Pancreas (tissue), 10 donors: ENCODE data around the gene ABR. TPM values are rescaled to one million over a fixed set of nuclear protein-coding genes. Genes with fewer than 3 reads are reported as not detected.
"Not testable (repeated sequence)": the region's sequence is repeated elsewhere in the genome, so short reads cannot be mapped to it uniquely, and the experiment has no call there.

Experiments
- ATAC-seq, 4 donors: fragments of 200-7000 bp; cut with Tn5 transposase; one replicate each; pipeline versions ENCODE4 v1.8.0 to v1.9.1; 2020; ENCODE audit warnings: mild to moderate bottlenecking in 4 of 4, moderate library complexity in 4 of 4
- DNase-seq, 6 donors: peaks; one replicate each; pipeline ENCODE4 v3.0.0-alpha.2; 2020
- FAIRE-seq: peaks from 2 replicates; lab custom pipeline; 2012; peaks lifted over from hg19 to GRCh38; lab: Jason Lieb, UNC
- H3K27ac ChIP-seq, 4 donors: fragments of 200-600 bp; sonication (generic); 1 replicate in 3 of 4; 2 replicates in 1 of 4; pipeline versions ENCODE4 v1.5.0 to v1.8.0; 2020
- H3K27me3 ChIP-seq, 4 donors: fragments of 200-600 bp; one replicate each; pipeline ENCODE4 v1.8.0; 2021
- H3K36me3 ChIP-seq, 3 donors: fragments of 200-600 bp; sonication (generic) in 1 of 3; one replicate each; pipeline versions ENCODE4 v1.5.0 to v1.8.0; 2020 to 2021
- H3K4me1 ChIP-seq, 3 donors: fragments of 200-600 bp; one replicate each; pipeline ENCODE4 v1.8.0; 2021
- H3K4me3 ChIP-seq, 4 donors: fragments of 200-600 bp; sonication (generic) in 2 of 4; one replicate each; pipeline versions ENCODE4 v1.5.0 to v1.8.0; 2020 to 2021
- H3K9me3 ChIP-seq, 4 donors: fragments of 200-600 bp; one replicate each; pipeline ENCODE4 v1.8.0; 2021
- WGBS, 2 donors: extraction: QIAGEN DNeasy Blood & Tissue Kit; methylation state at CpG; one replicate each; pipeline ENCODE4 v1.1.7; 2013; 5-methylcytosine and 5-hydroxymethylcytosine counted together
- intact Hi-C, 3 donors: fragments of 100-400 bp; cut with DNase I; formaldehyde crosslinking; loops; one replicate each; pipeline versions ENCODE4 v1.11.1 to v1.14.2; 2022
- polyA plus RNA-seq, 2 donors: library from polyadenylated mRNA; stranded (reverse); fragments of 200-250 nt; gene quantifications; one replicate each; pipeline ENCODE4 v1.2.3, GENCODE V29; 2013
- total RNA-seq, 6 donors: library from RNA; stranded (reverse); fragmentation: NEBNext Ultra II Directional in 4 of 6; extraction: Animal tissue kit (Norgen Biotek cat#: 25700) in 4 of 6; gene quantifications; one replicate each; pipeline versions ENCODE4 v1.2.1 to v1.2.4, GENCODE V29; 2021 to 2023
- TF ChIP-seq, protein P1 (sequence below), 4 donors: fragments of 200-600 bp; sonication (generic) in 3 of 4; IDR thresholded peaks; one replicate each; pipeline versions ENCODE4 v1.5.0 to v1.8.0; 2021; ENCODE audit warnings: antibody characterized with exemption in 4 of 4
- donor health status: healthy with polysubstance abuse.
- donor health status: DM: no; HTN: no; CAD: no; lungs with moderate emphysema.
- donor health status: DM: no; HTN: no; CAD: no.
- donor health status: control.
- donor health status: control.
- donor health status: Bipolar disorder and iron deficiency.
- donor health status: DM: yes; HTN: yes; CAD: no.
- donor health status: DM: no; HTN: no; CAD: no.
- donor health status: DM: no; HTN: no; CAD: no.
- donor health status: DM: yes; HTN: yes; CAD: no.

The ABR gene
- total and polyA plus RNA-seq, 8 donors, result 15.4 to 65.7 (median 28.4) TPM

GRCh38 chr17:1047879-1048470 lies 131.8 kb downstream of the ABR start:
- intact Hi-C loops, result no loop called here
- H3K9me3 ChIP-seq, result no peaks in the 10 kb centered on the region
- H3K27me3 ChIP-seq, result no peaks in the 10 kb centered on the region
- no peak overlapping the region for H3K27ac ChIP-seq
- FAIRE-seq (no peak), ATAC-seq (peak in 1 of 4 donors; percentile 13), DNase-seq (peak in 1 of 6 donors; percentile 48)
- H3K4me3 ChIP-seq, result no peak overlapping the region
- no peaks in the 10 kb centered on the region for H3K36me3 ChIP-seq
- TF ChIP-seq, protein P1, sequence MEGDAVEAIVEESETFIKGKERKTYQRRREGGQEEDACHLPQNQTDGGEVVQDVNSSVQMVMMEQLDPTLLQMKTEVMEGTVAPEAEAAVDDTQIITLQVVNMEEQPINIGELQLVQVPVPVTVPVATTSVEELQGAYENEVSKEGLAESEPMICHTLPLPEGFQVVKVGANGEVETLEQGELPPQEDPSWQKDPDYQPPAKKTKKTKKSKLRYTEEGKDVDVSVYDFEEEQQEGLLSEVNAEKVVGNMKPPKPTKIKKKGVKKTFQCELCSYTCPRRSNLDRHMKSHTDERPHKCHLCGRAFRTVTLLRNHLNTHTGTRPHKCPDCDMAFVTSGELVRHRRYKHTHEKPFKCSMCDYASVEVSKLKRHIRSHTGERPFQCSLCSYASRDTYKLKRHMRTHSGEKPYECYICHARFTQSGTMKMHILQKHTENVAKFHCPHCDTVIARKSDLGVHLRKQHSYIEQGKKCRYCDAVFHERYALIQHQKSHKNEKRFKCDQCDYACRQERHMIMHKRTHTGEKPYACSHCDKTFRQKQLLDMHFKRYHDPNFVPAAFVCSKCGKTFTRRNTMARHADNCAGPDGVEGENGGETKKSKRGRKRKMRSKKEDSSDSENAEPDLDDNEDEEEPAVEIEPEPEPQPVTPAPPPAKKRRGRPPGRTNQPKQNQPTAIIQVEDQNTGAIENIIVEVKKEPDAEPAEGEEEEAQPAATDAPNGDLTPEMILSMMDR (IDR thresholded peaks at IDR 0.05), result no peak
- H3K4me1 ChIP-seq, result no peaks in the 10 kb centered on the region
- 67 to 80% methylated on average over 20 of the region's 20 CpGs for WGBS, 2 donors

GRCh38 chr17:1047177-1047878 lies 132.5 kb downstream of the ABR start:
- H3K27me3 ChIP-seq, result no peaks in the 10 kb centered on the region
- WGBS, 2 donors, result 67 to 75% methylated on average over 21 of the region's 21 CpGs
- H3K4me1 ChIP-seq, result no peaks in the 10 kb centered on the region
- intact Hi-C loops, result no loop called here
- ATAC-seq (peak in 2 of 4 donors; percentile 40 to 46), DNase-seq (peak in 2 of 6 donors; percentile 9 to 58), FAIRE-seq (no peak)
- no peak overlapping the region for H3K4me3 ChIP-seq
- H3K27ac ChIP-seq, result no peak overlapping the region
- no peaks in the 10 kb centered on the region for H3K9me3 ChIP-seq
- no peaks in the 10 kb centered on the region for H3K36me3 ChIP-seq
- TF ChIP-seq, protein P1 (IDR thresholded peaks at IDR 0.05), result no peak

DNA sequence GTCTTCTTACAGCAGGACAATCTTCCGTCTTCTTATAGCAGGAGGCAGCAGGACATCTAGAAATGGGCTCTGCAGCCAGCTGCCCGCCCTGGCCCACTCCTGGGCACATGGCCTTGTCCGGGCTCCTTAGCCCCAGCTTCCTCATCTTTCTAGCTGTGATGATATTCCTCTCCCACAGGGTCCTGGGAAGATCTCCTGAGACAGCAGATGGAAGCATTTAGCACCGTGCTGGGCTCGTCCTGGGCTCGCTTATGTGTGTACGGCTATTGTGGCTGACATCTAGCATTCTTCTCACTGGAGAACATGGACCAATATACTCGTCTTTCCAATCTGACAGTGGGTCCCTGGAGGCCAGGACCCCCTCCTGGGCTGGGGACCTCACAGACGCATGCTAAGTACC lies 134.3 kb downstream of the ABR start:
- FAIRE-seq, result no peak
- WGBS, 2 donors, result 65 to 77% methylated on average over 9 of the region's 9 CpGs
- no peak for ATAC-seq
- peak in 1 of 6 donors; percentile 10 for DNase-seq
- H3K4me3 ChIP-seq, result no peak overlapping the region
- H3K27me3 ChIP-seq, result no peaks in the 10 kb centered on the region
- H3K4me1 ChIP-seq, result no peaks in the 10 kb centered on the region
- TF ChIP-seq, protein P1 (IDR thresholded peaks at IDR 0.05), result no peak
- no peaks in the 10 kb centered on the region for H3K36me3 ChIP-seq
- H3K9me3 ChIP-seq, result no peaks in the 10 kb centered on the region
- no peak overlapping the region for H3K27ac ChIP-seq
- intact Hi-C loops, result no loop called here

GRCh38 chr17:1044387-1045009 lies 135.3 kb downstream of the ABR start:
- H3K27me3 ChIP-seq, H3K36me3 ChIP-seq, H3K4me3 ChIP-seq, intact Hi-C loops, ATAC-seq, H3K9me3 ChIP-seq, H3K4me1 ChIP-seq, H3K27ac ChIP-seq, FAIRE-seq: not testable (repeated sequence)
- WGBS, 2 donors, result 87 to 93% methylated on average over 11 to 13 of the region's 13 CpGs
- DNase-seq, result peak in 2 of 6 donors; percentile 11 to 21

GRCh38 chr17:1043601-1044251 lies 136.1 kb downstream of the ABR start:
- peak overlapping the region in 1 of 4 donors; percentile 17 for H3K27ac ChIP-seq
- H3K9me3 ChIP-seq, result no peaks in the 10 kb centered on the region
- FAIRE-seq, result no peak
- TF ChIP-seq, protein P1 (IDR thresholded peaks at IDR 0.05), result no peak
- H3K4me1 ChIP-seq, result no peaks in the 10 kb centered on the region
- 44 to 47% methylated on average over 21 of the region's 21 CpGs for WGBS, 2 donors
- ATAC-seq, result no peak
- no peaks in the 10 kb centered on the region for H3K36me3 ChIP-seq
- intact Hi-C loops, result no loop called here
- no peak overlapping the region for H3K4me3 ChIP-seq
- no peaks in the 10 kb centered on the region for H3K27me3 ChIP-seq
- DNase-seq, result peak in 2 of 6 donors; percentile 23 to 36
